HG03460 (cell line): ENCODE data around the gene MRGPRD.

Source experiments
- ATAC-seq: cut with Tn5 transposase; IDR thresholded peaks from one replicate; pipeline ENCODE4 v1.9.1; 2021; ENCODE audit not compliant: unreplicated experiment

MRGPRD gene

GRCh38 chr11:68980776-68981065 is at the start of gene MRGPRD:
TSS of gene MRGPRD (minus strand) at chr11:68980986. CDS start at chr11:68980986, 0 bp downstream.
- no peak for ATAC-seq

GRCh38 chr11:69030301-69030700 is 49.5 kb upstream of the MRGPRD start:
- ATAC-seq: no peak

GRCh38 chr11:69027704-69028372 is 47.1 kb upstream of the MRGPRD start:
- no peak for ATAC-seq

- ATAC-seq: no peak
These were observed 43.7 kb upstream of the MRGPRD start for GRCh38 chr11:69024509-69024908.

GRCh38 chr11:69022260-69022659 is 41.5 kb upstream of the MRGPRD start:
- no peak for ATAC-seq

GRCh38 chr11:69018924-69019323 is 38.1 kb upstream of the MRGPRD start:
- ATAC-seq: no peak

GRCh38 chr11:69017951-69018350 is 37.2 kb upstream of the MRGPRD start:
- ATAC-seq: no peak

- no peak for ATAC-seq
These were observed 34.2 kb upstream of the MRGPRD start for GRCh38 chr11:69014898-69015549.

GRCh38 chr11:69014084-69014851 is 33.5 kb upstream of the MRGPRD start:
- ATAC-seq: no peak

- no peak for ATAC-seq
These were observed 32.5 kb upstream of the MRGPRD start, which contains the start of gene MRGPRF for GRCh38 chr11:69013009-69013951. TSS of gene MRGPRF (minus strand) at chr11:69013246. CDS start at chr11:69009901, 3,345 bp downstream.

GRCh38 chr11:69012092-69013008 is 31.6 kb upstream of the MRGPRD start:
- ATAC-seq: no peak

GRCh38 chr11:69011624-69012091 is 30.9 kb upstream of the MRGPRD start:
- ATAC-seq: no peak

- ATAC-seq: no peak
These were observed 30.3 kb upstream of the MRGPRD start for GRCh38 chr11:69010964-69011623.

- no peak for ATAC-seq
These were observed 29.6 kb upstream of the MRGPRD start for GRCh38 chr11:69010361-69010891.

GRCh38 chr11:69009441-69010211 is 28.8 kb upstream of the MRGPRD start:
- ATAC-seq: no peak

GRCh38 chr11:69008737-69009440 is 28.1 kb upstream of the MRGPRD start:
- no peak for ATAC-seq

GRCh38 chr11:69007975-69008381 is 27.2 kb upstream of the MRGPRD start:
- ATAC-seq: no peak

- no peak for ATAC-seq
These were observed 26.0 kb upstream of the MRGPRD start for GRCh38 chr11:69006816-69007215.
